HepG2 (cell line): Measurements from ENCODE around the gene SRCAP. TPM values are rescaled to one million over a fixed set of nuclear protein-coding genes. Genes with fewer than 3 reads are reported as not detected.
A peak's percentile ranks its signal among the peaks of the same experiment; 100 is the strongest.

Source experiments
- AKNA ChIP-seq: sonication (generic); formaldehyde crosslinking; IDR thresholded peaks from 2 replicates; pipeline ENCODE4 v1.4.0; 2020; ENCODE audit warnings: missing genetic modification reagents, borderline replicate concordance
- ATF7 ChIP-seq, 2 experiments: fragments of 450-650 bp in 1 of 2; sonication (generic) in 1 of 2; formaldehyde crosslinking in 1 of 2; IDR thresholded peaks; 2 replicates each; pipeline versions ENCODE4 v1.4.0 to v1.6.1; 2016 to 2020; ENCODE audit warnings: antibody characterized with exemption in 1 of 2, mild to moderate bottlenecking in 1 of 2, missing genetic modification reagents in 1 of 2
- EEA1 ChIP-seq: sonication (generic); formaldehyde crosslinking; IDR thresholded peaks from 2 replicates; pipeline ENCODE4 v1.5.1; 2020; ENCODE audit warnings: mild to moderate bottlenecking, missing genetic modification reagents, borderline replicate concordance
- GATAD1 ChIP-seq: IDR thresholded peaks from 2 replicates; pipeline ENCODE4 v1.6.1; 2016; ENCODE audit warnings: missing genetic modification reagents, missing compliant biosample characterization
- GPN1 ChIP-seq: sonication (generic); formaldehyde crosslinking; IDR thresholded peaks from 2 replicates; pipeline ENCODE4 v1.5.1; 2020; ENCODE audit warnings: missing genetic modification reagents, borderline replicate concordance
- HIC2 ChIP-seq: sonication (generic); formaldehyde crosslinking; IDR thresholded peaks from 2 replicates; pipeline ENCODE4 v1.9.0; 2022; ENCODE audit warnings: low read depth, missing genetic modification reagents
- HOXA9 ChIP-seq: sonication (generic); formaldehyde crosslinking; IDR thresholded peaks from 2 replicates; pipeline ENCODE4 v1.8.1; 2022; ENCODE audit warnings: missing genetic modification reagents, mild to moderate bottlenecking, moderate library complexity, borderline replicate concordance
- IKZF4 ChIP-seq: sonication (generic); formaldehyde crosslinking; IDR thresholded peaks from 2 replicates; pipeline ENCODE4 v1.5.1; 2020; ENCODE audit warnings: borderline replicate concordance, mild to moderate bottlenecking, low read depth, missing genetic modification reagents; ENCODE audit errors: not compliant biosample characterization
- ISX ChIP-seq: sonication (generic); formaldehyde crosslinking; conservative IDR thresholded peaks from 2 replicates; pipeline ENCODE4 v1.5.0; 2020; ENCODE audit warnings: missing genetic modification reagents
- MED1 ChIP-seq: sonication (generic); formaldehyde crosslinking; IDR thresholded peaks from 2 replicates; pipeline ENCODE4 v1.4.0; 2020; ENCODE audit warnings: missing genetic modification reagents
- TRIM24 ChIP-seq: sonication (generic); formaldehyde crosslinking; IDR thresholded peaks from 2 replicates; pipeline ENCODE4 v1.8.0; 2022; ENCODE audit warnings: mild to moderate bottlenecking, missing genetic modification reagents
- ZBTB14 ChIP-seq: sonication (generic); formaldehyde crosslinking; IDR thresholded peaks from 2 replicates; pipeline ENCODE4 v1.4.0; 2020; ENCODE audit warnings: missing genetic modification reagents
- ZBTB7A ChIP-seq: sonication (generic); formaldehyde crosslinking; IDR thresholded peaks from 2 replicates; pipeline ENCODE4 v1.8.0; 2022; ENCODE audit warnings: mild to moderate bottlenecking, missing genetic modification reagents
- ZBTB7B ChIP-seq: sonication (generic); formaldehyde crosslinking; IDR thresholded peaks from 2 replicates; pipeline ENCODE4 v1.4.0; 2020; ENCODE audit warnings: missing genetic modification reagents
- ZFYVE20 ChIP-seq: sonication (generic); formaldehyde crosslinking; IDR thresholded peaks from 2 replicates; pipeline ENCODE4 v1.8.0; 2023; ENCODE audit warnings: low read depth, mild to moderate bottlenecking, moderate library complexity, missing genetic modification reagents, borderline replicate concordance
- ZNF367 ChIP-seq: sonication (generic); formaldehyde crosslinking; IDR thresholded peaks from 2 replicates; pipeline ENCODE4 v1.4.0; 2020; ENCODE audit warnings: missing genetic modification reagents, borderline replicate concordance
- ZNF446 ChIP-seq: sonication (generic); formaldehyde crosslinking; IDR thresholded peaks from 2 replicates; pipeline ENCODE4 v1.5.0; 2020; ENCODE audit warnings: mild to moderate bottlenecking, missing genetic modification reagents
- ZNF503 ChIP-seq: sonication (generic); formaldehyde crosslinking; IDR thresholded peaks from 2 replicates; pipeline ENCODE4 v1.4.0; 2020; ENCODE audit warnings: missing genetic modification reagents
- ZNF772 ChIP-seq: sonication (generic); formaldehyde crosslinking; IDR thresholded peaks from 2 replicates; pipeline ENCODE4 v1.5.0; 2020; ENCODE audit warnings: mild to moderate bottlenecking, missing genetic modification reagents
- ZNF782 ChIP-seq: sonication (generic); formaldehyde crosslinking; IDR thresholded peaks from 2 replicates; pipeline ENCODE4 v1.4.0; 2020; ENCODE audit warnings: missing genetic modification reagents, mild to moderate bottlenecking, borderline replicate concordance
- polyA plus RNA-seq, 8 experiments: library from polyadenylated mRNA; depleted of rRNA in 3 of 8; stranded (reverse) in 7 of 8; unstranded in 1 of 8; fragments of >200 nt; fragmentation: Illumina TruSeq in 4 of 8; extraction: Trizol in 4 of 8; gene quantifications; 2 replicates each; pipeline versions ENCODE4 v1.2.1 to v1.2.3, GENCODE V29; 2011 to 2016; ENCODE audit warnings: low read depth in 4 of 8, missing spikeins in 1 of 8, mixed read lengths in 1 of 8; ENCODE audit not compliant: insufficient read depth in 1 of 8
- total RNA-seq, 5 experiments: library from RNA; depleted of rRNA; stranded (reverse); fragments of >200 nt; fragmentation: Illumina TruSeq; extraction: Trizol; gene quantifications; 2 replicates each; pipeline ENCODE4 v1.2.3, GENCODE V29; 2016; ENCODE audit warnings: low read depth in 1 of 5

Gene SRCAP
- total and polyA plus RNA-seq, 2 of the 13 experiments (the other 11 are each of a cell fraction or from before 2014, with no cell fraction given), result 4.9 to 9.0 TPM

- no peak for TF ChIP-seq TRIM24 (CRISPR knock-in tag)
- TF ChIP-seq EEA1 (CRISPR knock-in tag), result no peak
- 0 out of 2 replicates have a peak, but pooled peaks have one; percentile 39 for TF ChIP-seq ZNF503 (CRISPR knock-in tag)
- no peak for TF ChIP-seq IKZF4
- TF ChIP-seq ZBTB7B (CRISPR knock-in tag), result peak; percentile 73; the same call in 1 of the 2 replicates
- peak; percentile 50 for TF ChIP-seq AKNA
- no peak for TF ChIP-seq GATAD1 (CRISPR knock-in tag)
- TF ChIP-seq ZNF446, result no peak
- no peak for TF ChIP-seq ATF7 (IDR thresholded peaks at IDR 0.05)
- TF ChIP-seq ATF7 (CRISPR knock-in tag; IDR thresholded peaks at IDR 0.05), result 0 out of 2 replicates have a peak, but pooled peaks have one; percentile 13
- TF ChIP-seq ZFYVE20, result 0 out of 2 replicates have a peak, but pooled peaks have one; percentile 20
- 0 out of 2 replicates have a peak, but pooled peaks have one; percentile 36 for TF ChIP-seq ZNF782 (CRISPR knock-in tag)
- 0 out of 2 replicates have a peak, but pooled peaks have one; percentile 8 for TF ChIP-seq ZBTB14
- TF ChIP-seq MED1, result no peak
- TF ChIP-seq ZNF772 (CRISPR knock-in tag), result no peak
- TF ChIP-seq HIC2 (CRISPR knock-in tag), result 0 out of 2 replicates have a peak, but pooled peaks have one; percentile 10
- 0 out of 2 replicates have a peak, but pooled peaks have one; percentile 50 for TF ChIP-seq ZNF367 (CRISPR knock-in tag)
- 0 out of 2 replicates have a peak, but pooled peaks have one; percentile 6 for TF ChIP-seq HOXA9 (CRISPR knock-in tag)
- TF ChIP-seq ZBTB7A (CRISPR knock-in tag), result peak; percentile 77
- 0 out of 2 replicates have a peak, but pooled peaks have one; percentile 70 for TF ChIP-seq ISX (CRISPR knock-in tag)
- peak; percentile 65; the same call in 1 of the 2 replicates for TF ChIP-seq GPN1
Observed at GRCh38 chr16:30775131-30775391, 76.1 kb downstream of the SRCAP start (continued).
